ENCODE data around the gene COX8C. TPM values are rescaled to one million over a fixed set of nuclear protein-coding genes. Genes with fewer than 3 reads are reported as not detected.
A peak's percentile ranks its signal among the peaks of the same experiment; 100 is the strongest.

COX8C gene
- total and polyA plus RNA-seq, 2 of the 8 experiments (the other 6 are each of a cell fraction or from before 2014, with no cell fraction given): not detected

GRCh38 chr14:93309427-93309966, 37.5 kb upstream of the COX8C start:
- no peak overlapping the region for H3K27ac ChIP-seq (ENCODE audit: low read depth, low read length)
- H2BK15ac ChIP-seq (ENCODE audit: low read length): no peak overlapping the region
- H2BK5ac ChIP-seq (ENCODE audit: low read depth, low read length): no peak overlapping the region
- H4K91ac ChIP-seq (replicated peaks; ENCODE audit: insufficient read length, low read length): peak overlapping the region; percentile 49
- CTCF ChIA-PET (ENCODE audit: partially characterized antibody): interaction anchor here (0.7 to 1.2 kb wide), 2 partner anchors 11 to 44 kb away, joined by 3 to 4 read pairs; no protein-coding TSS in a partner anchor
- no peaks in the 10 kb centered on the region; the same call in none of the 2 replicates for H3K79me1 ChIP-seq (ENCODE audit: low read depth, low read length)
- DNase-seq (ENCODE audit: low read depth in 1 of 2, low spot score in 2 of 2) (no peak), FAIRE-seq (no peak)
- TF ChIP-seq TAF1 (IDR thresholded peaks at IDR 0.05; ENCODE audit: low read depth, low read length) (no peak), POLR2AphosphoS5 (IDR thresholded peaks at IDR 0.05; ENCODE audit: low read depth, low read length) (no peak), KDM1A (IDR thresholded peaks at IDR 0.05; ENCODE audit: borderline replicate concordance, low read length) (no peak), CBX8 (IDR thresholded peaks at IDR 0.05; ENCODE audit: borderline replicate concordance, low read depth, low read length) (no peak), SP4 (IDR thresholded peaks at IDR 0.05; ENCODE audit: low read length) (no peak), EGR1 (IDR thresholded peaks at IDR 0.05; ENCODE audit: borderline replicate concordance, low read depth, low read length) (no peak), CHD1 (IDR thresholded peaks at IDR 0.05; ENCODE audit: low read depth, low read length) (no peak), TAF7 (optimal IDR thresholded peaks at IDR 0.05; ENCODE audit: borderline replicate concordance, low read depth, low read length) (no peak), GTF2F1 (IDR thresholded peaks at IDR 0.05; ENCODE audit: borderline replicate concordance, low read depth, low read length) (no peak), RAD21 (IDR thresholded peaks at IDR 0.05 in 1 of 2, conservative IDR thresholded peaks at IDR 0.05 in 1 of 2; ENCODE audit: low read depth in 2 of 2, low read length in 2 of 2) (no peak), SUZ12 (IDR thresholded peaks at IDR 0.05; ENCODE audit: low read length) (no peak)
- H3K4me3 ChIP-seq (ENCODE audit: extremely low read depth in 1 of 4, insufficient read depth in 2 of 4, low read depth in 3 of 4, low read length in 4 of 4): no peak overlapping the region
- H4K8ac ChIP-seq (ENCODE audit: extremely low read depth, insufficient read depth, low read length): no peak overlapping the region
- no peak overlapping the region for H2BK20ac ChIP-seq (ENCODE audit: low read length)
- H4K20me1 ChIP-seq (replicated peaks in 1 of 2; ENCODE audit: control insufficient read depth in 1 of 2, insufficient read depth in 2 of 2, low read length in 2 of 2): peaks cover 0 to 5% of the 10 kb centered on the region in 2 experiments
- H2AFZ ChIP-seq (ENCODE audit: low read length): no peak overlapping the region
- WGBS, 2 experiments (ENCODE audit: extremely low coverage in 1 of 2, insufficient coverage in 1 of 2, insufficient read length in 1 of 2, insufficient replicate concordance in 2 of 2, low coverage in 1 of 2, low lambda C conversion rate in 2 of 2, missing lambda C conversion rate in 1 of 2): 84% methylated on average over 2 of the region's 2 CpGs; no CpG with 5 or more reads in 1 of the 2 experiments
- H3K9me3 ChIP-seq (ENCODE audit: insufficient read depth in 2 of 2, low read depth in 1 of 2, low read length in 1 of 2): no peaks in the 10 kb centered on the region
- H3K36me3 ChIP-seq (ENCODE audit: control insufficient read depth in 2 of 4, insufficient read depth in 4 of 4, low read length in 3 of 4): no peaks in the 10 kb centered on the region
- no peak overlapping the region for H3K4me2 ChIP-seq (ENCODE audit: insufficient read depth in 1 of 2, low read depth in 2 of 2, low read length in 2 of 2)
- H3K4ac ChIP-seq (replicated peaks; ENCODE audit: insufficient read length, low read depth, low read length): no peak overlapping the region
- H3K18ac ChIP-seq (ENCODE audit: extremely low read depth, low read length): no peak overlapping the region
- no peaks in the 10 kb centered on the region for H3K27me3 ChIP-seq (replicated peaks in 1 of 4; ENCODE audit: control insufficient read depth in 3 of 4, extremely low read depth in 1 of 4, insufficient read depth in 3 of 4, low read length in 3 of 4)
- H3K23me2 ChIP-seq (ENCODE audit: low read depth, low read length): no peaks in the 10 kb centered on the region
- peaks cover 4 to 89% of the 10 kb centered on the region in 2 experiments; a peak in 2 of 4 replicates for H3K79me2 ChIP-seq (ENCODE audit: control insufficient read depth in 1 of 2, insufficient read depth in 2 of 2, low read length in 2 of 2)
- no peaks in the 10 kb centered on the region; a peak in 1 of 7 replicates for H3K4me1 ChIP-seq (replicated peaks in 1 of 4; ENCODE audit: control insufficient read depth in 3 of 4, insufficient read depth in 4 of 4, low read length in 3 of 4)
- no peak overlapping the region for H3K14ac ChIP-seq (ENCODE audit: insufficient read length)
- H3K56ac ChIP-seq (replicated peaks; ENCODE audit: insufficient read length, low read depth, low read length): no peak overlapping the region
- no peak overlapping the region for H2BK120ac ChIP-seq (replicated peaks; ENCODE audit: low read depth, low read length)
- H2BK12ac ChIP-seq (ENCODE audit: low read depth, low read length): no peak overlapping the region
- no peak overlapping the region for H2AK5ac ChIP-seq (ENCODE audit: low read depth, low read length)
- no peak overlapping the region for H4K5ac ChIP-seq (ENCODE audit: insufficient read length, low read depth, low read length)
- no peak overlapping the region for H3K9ac ChIP-seq (replicated peaks in 1 of 4; ENCODE audit: extremely low read depth in 1 of 4, low read depth in 3 of 4, low read length in 3 of 4)
- H3K23ac ChIP-seq (ENCODE audit: insufficient read length): no peak overlapping the region
- POLR2A ChIA-PET (ENCODE audit: partially characterized antibody): no interaction called here

Data from H1 (cell line).